Astrocyte (in vitro differentiated cells and primary cell): ENCODE results near the gene AOC3. TPM values are rescaled to one million over a fixed set of nuclear protein-coding genes. Genes with fewer than 3 reads are reported as not detected.

Source experiments
- DNase-seq: peaks from one replicate; pipeline ENCODE4 v3.0.0-alpha.2; 2010; ENCODE audit warnings: low read depth
- FAIRE-seq: peaks from 2 replicates; lab custom pipeline; 2011; peaks lifted over from hg19 to GRCh38; lab: Jason Lieb, UNC
- H2AFZ ChIP-seq: 2 replicates; pipeline ENCODE4 v1.6.0; 2012; ENCODE audit warnings: low read depth, low read length, inconsistent platforms
- H3K27ac ChIP-seq: 2 replicates; pipeline ENCODE4 v1.5.1; 2011; ENCODE audit warnings: low read depth, low read length, inconsistent platforms
- H3K27me3 ChIP-seq: 2 replicates; pipeline ENCODE4 v1.6.0; 2011; ENCODE audit warnings: low read length, inconsistent platforms; ENCODE audit not compliant: insufficient read depth
- H3K36me3 ChIP-seq: 2 replicates; pipeline ENCODE4 v1.5.1; 2011; ENCODE audit warnings: low read length, inconsistent platforms; ENCODE audit not compliant: insufficient read depth
- H3K4me1 ChIP-seq: 2 replicates; pipeline ENCODE4 v1.5.1; 2011; ENCODE audit warnings: low read length, inconsistent platforms; ENCODE audit not compliant: insufficient read depth
- H3K4me2 ChIP-seq: 2 replicates; pipeline ENCODE4 v1.6.0; 2012; ENCODE audit warnings: low read length, inconsistent platforms
- H3K4me3 ChIP-seq: 2 replicates; pipeline ENCODE4 v1.5.1; 2011; ENCODE audit warnings: low read depth, mild to moderate bottlenecking, low read length, inconsistent platforms; ENCODE audit not compliant: insufficient read depth
- H3K79me2 ChIP-seq: 2 replicates; pipeline ENCODE4 v1.6.0; 2012; ENCODE audit warnings: mild to moderate bottlenecking, low read length, inconsistent platforms; ENCODE audit not compliant: insufficient read depth
- H3K9ac ChIP-seq: 2 replicates; pipeline ENCODE4 v1.6.0; 2012; ENCODE audit warnings: mild to moderate bottlenecking, low read length, inconsistent platforms
- H3K9me3 ChIP-seq: 2 replicates; pipeline ENCODE4 v1.5.1; 2012; ENCODE audit warnings: low read depth, mild to moderate bottlenecking, low read length, inconsistent platforms; ENCODE audit not compliant: insufficient read depth
- H4K20me1 ChIP-seq: 2 replicates; pipeline ENCODE4 v1.6.0; 2012; ENCODE audit warnings: low read length, inconsistent platforms; ENCODE audit not compliant: insufficient read depth
- H3K27ac Mint-ChIP-seq: one replicate; pipeline ENCODE4 v1.8.0; 2021; ENCODE audit warnings: mild to moderate bottlenecking, mixed read lengths; ENCODE audit not compliant: unreplicated experiment
- H3K27me3 Mint-ChIP-seq: one replicate; pipeline ENCODE4 v1.8.0; 2021; ENCODE audit warnings: low read depth, mixed read lengths; ENCODE audit not compliant: unreplicated experiment
- H3K36me3 Mint-ChIP-seq: one replicate; pipeline ENCODE4 v1.8.0; 2021; ENCODE audit warnings: low read depth, mixed read lengths; ENCODE audit not compliant: unreplicated experiment
- H3K4me1 Mint-ChIP-seq: one replicate; pipeline ENCODE4 v1.8.0; 2021; ENCODE audit warnings: low read depth, mixed read lengths; ENCODE audit not compliant: unreplicated experiment
- H3K4me3 Mint-ChIP-seq: one replicate; pipeline ENCODE4 v1.8.0; 2021; ENCODE audit warnings: mild to moderate bottlenecking, moderate library complexity, mixed read lengths; ENCODE audit not compliant: unreplicated experiment
- H3K9me3 Mint-ChIP-seq: one replicate; pipeline ENCODE4 v1.8.0; 2021; ENCODE audit warnings: mild to moderate bottlenecking, mixed read lengths; ENCODE audit not compliant: unreplicated experiment
- CTCF ChIP-seq: IDR thresholded peaks from 2 replicates; pipeline ENCODE4 v1.5.1; 2011; ENCODE audit warnings: low read depth, mild to moderate bottlenecking, inconsistent platforms, low read length, moderate library complexity; ENCODE audit not compliant: insufficient read depth
- EZH2 ChIP-seq: IDR thresholded peaks from 2 replicates; pipeline ENCODE4 v1.6.1; 2012; ENCODE audit warnings: mild to moderate bottlenecking, low read length, inconsistent platforms; ENCODE audit not compliant: insufficient read depth
- total RNA-seq: library from RNA; stranded (reverse); gene quantifications from 2 replicates; pipeline ENCODE4 v1.2.1, GENCODE V29; 2021

Gene AOC3
- total RNA-seq, 1 donor from 2014 or later: 1.1 TPM

- peaks cover 17% of the 10 kb centered on the region for H3K27me3 Mint-ChIP-seq
- H3K4me1 ChIP-seq: no peaks in the 10 kb centered on the region
These were observed 50.7 kb downstream of the AOC3 start for GRCh38 chr17:42901535-42902229.

GRCh38 chr17:42904110-42904469 lies 53.1 kb downstream of the AOC3 start:
- Histone ChIP-seq H4K20me1 (no peaks in the 10 kb centered on the region), H3K36me3 (no peaks in the 10 kb centered on the region), H3K4me3 (no peak overlapping the region), H2AFZ (no peak overlapping the region), H3K9ac (no peak overlapping the region), H3K4me2 (no peak overlapping the region), H3K27me3 (peaks cover 13% of the 10 kb centered on the region), H3K27ac (no peak overlapping the region), H3K79me2 (no peaks in the 10 kb centered on the region), H3K4me1 (peaks cover under 1% of the 10 kb centered on the region), H3K9me3 (no peaks in the 10 kb centered on the region)
- FAIRE-seq (no peak), DNase-seq (no peak)
- H3K27me3 Mint-ChIP-seq: peaks cover 20% of the 10 kb centered on the region
- H3K36me3 Mint-ChIP-seq: no peaks in the 10 kb centered on the region
- H3K9me3 Mint-ChIP-seq: no peaks in the 10 kb centered on the region
- no peak overlapping the region for H3K4me3 Mint-ChIP-seq
- H3K4me1 Mint-ChIP-seq: peaks cover 3% of the 10 kb centered on the region
- no peak overlapping the region for H3K27ac Mint-ChIP-seq
- TF ChIP-seq CTCF: no peak
- TF ChIP-seq EZH2: no peak

More at GRCh38 chr17:42901535-42902229, 50.7 kb downstream of the AOC3 start:
- H3K4me2 ChIP-seq: no peak overlapping the region
- Mint-ChIP-seq H3K9me3 (no peaks in the 10 kb centered on the region), H3K36me3 (no peaks in the 10 kb centered on the region), H3K4me1 (no peaks in the 10 kb centered on the region), H3K27ac (no peak overlapping the region), H3K4me3 (no peak overlapping the region)
- H3K27ac ChIP-seq: no peak overlapping the region
- TF ChIP-seq EZH2 (no peak), CTCF (no peak)
- H3K36me3 ChIP-seq: no peaks in the 10 kb centered on the region
- H3K27me3 ChIP-seq: peaks cover 8% of the 10 kb centered on the region
- H2AFZ ChIP-seq: no peak overlapping the region
- no peaks in the 10 kb centered on the region for H3K9me3 ChIP-seq
- no peaks in the 10 kb centered on the region for H3K79me2 ChIP-seq
- DNase-seq: no peak
- H3K9ac ChIP-seq: no peak overlapping the region
- H3K4me3 ChIP-seq: no peak overlapping the region
- FAIRE-seq: no peak
- H4K20me1 ChIP-seq: no peaks in the 10 kb centered on the region

- DNase-seq: no peak
- H3K9me3 Mint-ChIP-seq: no peaks in the 10 kb centered on the region
- Histone ChIP-seq H2AFZ (no peak overlapping the region), H3K9ac (no peak overlapping the region), H4K20me1 (no peaks in the 10 kb centered on the region), H3K4me1 (peaks cover 5% of the 10 kb centered on the region), H3K4me2 (no peak overlapping the region), H3K4me3 (no peak overlapping the region), H3K79me2 (no peaks in the 10 kb centered on the region), H3K27ac (no peak overlapping the region), H3K36me3 (no peaks in the 10 kb centered on the region), H3K9me3 (peaks cover 4% of the 10 kb centered on the region), H3K27me3 (peaks cover 23% of the 10 kb centered on the region)
- no peak for TF ChIP-seq CTCF
- TF ChIP-seq EZH2: no peak
- peaks cover 7% of the 10 kb centered on the region for H3K4me1 Mint-ChIP-seq
- H3K4me3 Mint-ChIP-seq: peak overlapping the region; percentile 25
- no peak for FAIRE-seq
- H3K36me3 Mint-ChIP-seq: no peaks in the 10 kb centered on the region
- H3K27me3 Mint-ChIP-seq: peaks cover 32% of the 10 kb centered on the region
- H3K27ac Mint-ChIP-seq: no peak overlapping the region
These were observed 55.9 kb downstream of the AOC3 start for GRCh38 chr17:42906772-42907446.
